Neural cell (in vitro differentiated cells): ENCODE data around the gene SPR.

Experiments used
- CTCF ChIP-seq: fragments of 450-650 bp; IDR thresholded peaks from 2 replicates; pipeline ENCODE4 v1.5.1; 2014; ENCODE audit warnings: antibody characterized with exemption, mild to moderate bottlenecking, moderate library complexity; ENCODE audit not compliant: poor library complexity, severe bottlenecking
- EP300 ChIP-seq: fragments of 450-650 bp; conservative IDR thresholded peaks from 2 replicates; pipeline ENCODE4 v1.6.1; 2014; ENCODE audit warnings: antibody characterized with exemption, mild to moderate bottlenecking, moderate library complexity; ENCODE audit not compliant: poor library complexity, severe bottlenecking
- EZH2 ChIP-seq: fragments of 200-600, 300-800 bp; shearing (Covaris generic), sonication (generic); IDR thresholded peaks from 2 replicates; pipeline ENCODE4 v1.6.1; 2014; ENCODE audit warnings: antibody characterized with exemption, low read length, borderline replicate concordance, mild to moderate bottlenecking; ENCODE audit not compliant: insufficient read depth, poor library complexity, severe bottlenecking
- POLR2AphosphoS5 ChIP-seq: IDR thresholded peaks from 2 replicates; pipeline ENCODE4 v1.6.1; 2012
- RAD21 ChIP-seq: fragments of 450-650 bp; conservative IDR thresholded peaks from 2 replicates; pipeline ENCODE4 v1.6.1; 2014; ENCODE audit warnings: antibody characterized with exemption, mild to moderate bottlenecking, moderate library complexity
- SMC3 ChIP-seq: fragments of 450-650 bp; conservative IDR thresholded peaks from 2 replicates; pipeline ENCODE4 v1.6.1; 2014; ENCODE audit warnings: antibody characterized with exemption, mild to moderate bottlenecking, moderate library complexity; ENCODE audit not compliant: poor library complexity
- TF ChIP-seq, protein P1 (sequence below): IDR thresholded peaks from 2 replicates; pipeline ENCODE4 v1.6.1; 2012; ENCODE audit warnings: borderline replicate concordance

- TF ChIP-seq CTCF (peak; percentile 89), EP300 (no peak), POLR2AphosphoS5 (no peak), EZH2 (no peak), RAD21 (peak; percentile 88), SMC3 (peak; percentile 96)
- TF ChIP-seq, protein P1, sequence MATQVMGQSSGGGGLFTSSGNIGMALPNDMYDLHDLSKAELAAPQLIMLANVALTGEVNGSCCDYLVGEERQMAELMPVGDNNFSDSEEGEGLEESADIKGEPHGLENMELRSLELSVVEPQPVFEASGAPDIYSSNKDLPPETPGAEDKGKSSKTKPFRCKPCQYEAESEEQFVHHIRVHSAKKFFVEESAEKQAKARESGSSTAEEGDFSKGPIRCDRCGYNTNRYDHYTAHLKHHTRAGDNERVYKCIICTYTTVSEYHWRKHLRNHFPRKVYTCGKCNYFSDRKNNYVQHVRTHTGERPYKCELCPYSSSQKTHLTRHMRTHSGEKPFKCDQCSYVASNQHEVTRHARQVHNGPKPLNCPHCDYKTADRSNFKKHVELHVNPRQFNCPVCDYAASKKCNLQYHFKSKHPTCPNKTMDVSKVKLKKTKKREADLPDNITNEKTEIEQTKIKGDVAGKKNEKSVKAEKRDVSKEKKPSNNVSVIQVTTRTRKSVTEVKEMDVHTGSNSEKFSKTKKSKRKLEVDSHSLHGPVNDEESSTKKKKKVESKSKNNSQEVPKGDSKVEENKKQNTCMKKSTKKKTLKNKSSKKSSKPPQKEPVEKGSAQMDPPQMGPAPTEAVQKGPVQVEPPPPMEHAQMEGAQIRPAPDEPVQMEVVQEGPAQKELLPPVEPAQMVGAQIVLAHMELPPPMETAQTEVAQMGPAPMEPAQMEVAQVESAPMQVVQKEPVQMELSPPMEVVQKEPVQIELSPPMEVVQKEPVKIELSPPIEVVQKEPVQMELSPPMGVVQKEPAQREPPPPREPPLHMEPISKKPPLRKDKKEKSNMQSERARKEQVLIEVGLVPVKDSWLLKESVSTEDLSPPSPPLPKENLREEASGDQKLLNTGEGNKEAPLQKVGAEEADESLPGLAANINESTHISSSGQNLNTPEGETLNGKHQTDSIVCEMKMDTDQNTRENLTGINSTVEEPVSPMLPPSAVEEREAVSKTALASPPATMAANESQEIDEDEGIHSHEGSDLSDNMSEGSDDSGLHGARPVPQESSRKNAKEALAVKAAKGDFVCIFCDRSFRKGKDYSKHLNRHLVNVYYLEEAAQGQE: no peak
These were observed 5.4 kb downstream of the SPR start for GRCh38 chr2:72892506-72893173.
